GM19023 (cell line): ENCODE results near the gene EN2.

Experiments
- ATAC-seq: cut with Tn5 transposase; IDR thresholded peaks from one replicate; pipeline ENCODE4 v1.9.1; 2021; ENCODE audit warnings: mild to moderate bottlenecking, moderate library complexity; ENCODE audit not compliant: unreplicated experiment

EN2 gene

GRCh38 chr7:155458111-155458877, at the start of gene EN2:
TSS of gene EN2 (plus strand) at chr7:155458129. CDS start at chr7:155458378, 249 bp downstream.
- ATAC-seq, result no peak

- ATAC-seq, result no peak
Measured at GRCh38 chr7:155408651-155409586, 49.0 kb upstream of the EN2 start.

- no peak for ATAC-seq
Measured at GRCh38 chr7:155409980-155410379, 47.9 kb upstream of the EN2 start.

- no peak for ATAC-seq
Measured at GRCh38 chr7:155410431-155410830, 47.5 kb upstream of the EN2 start.

- ATAC-seq, result no peak
Measured at GRCh38 chr7:155411718-155412415, 46.1 kb upstream of the EN2 start.

GRCh38 chr7:155412416-155413253, 45.3 kb upstream of the EN2 start:
- peak; percentile 81 for ATAC-seq

GRCh38 chr7:155414547-155415492, 43.1 kb upstream of the EN2 start:
- ATAC-seq, result no peak

- ATAC-seq, result no peak
Measured at GRCh38 chr7:155416646-155417380, 41.1 kb upstream of the EN2 start.

- no peak for ATAC-seq
Measured at GRCh38 chr7:155418304-155418703, 39.6 kb upstream of the EN2 start.

- no peak for ATAC-seq
Measured at GRCh38 chr7:155418941-155419755, 38.8 kb upstream of the EN2 start.

- ATAC-seq, result no peak
Measured at GRCh38 chr7:155420116-155420515, 37.8 kb upstream of the EN2 start.

- no peak for ATAC-seq
Measured at GRCh38 chr7:155422151-155422550, 35.8 kb upstream of the EN2 start.

GRCh38 chr7:155422599-155423336, 35.2 kb upstream of the EN2 start:
- ATAC-seq, result no peak

- no peak for ATAC-seq
Measured at GRCh38 chr7:155423337-155424285, 34.3 kb upstream of the EN2 start.

GRCh38 chr7:155424301-155425010, 33.5 kb upstream of the EN2 start:
- ATAC-seq, result no peak
